SK-N-SH treated with all-trans-retinoic acid at 6 μM for 48 hours (cell line): ENCODE results near the gene BMPR1B.
A peak's percentile ranks its signal among the peaks of the same experiment; 100 is the strongest.

ENCODE experiments used
- ATAC-seq: fragments of 200-7000 bp; cut with Tn5 transposase; 3 replicates; pipeline ENCODE4 v1.9.1; 2020; ENCODE audit warnings: mild to moderate bottlenecking, moderate library complexity
- ARNTL ChIP-seq: fragments of 450-650 bp; formaldehyde crosslinking; IDR thresholded peaks from 2 replicates; pipeline ENCODE4 v1.5.0; 2020; ENCODE audit warnings: low read depth, mild to moderate bottlenecking, moderate library complexity, borderline replicate concordance
- BACH2 ChIP-seq: fragments of 250-450 bp; sonication (Bioruptor Pico); IDR thresholded peaks from 2 replicates; pipeline ENCODE4 v1.9.0; 2021; ENCODE audit warnings: mild to moderate bottlenecking, borderline replicate concordance
- CSDC2 ChIP-seq: fragments of 250-450 bp; sonication (Bioruptor Pico); IDR thresholded peaks from 2 replicates; pipeline ENCODE4 v1.5.0; 2020; ENCODE audit warnings: mild to moderate bottlenecking, moderate library complexity
- ESRRG ChIP-seq: fragments of 250-450 bp; sonication (Bioruptor Pico); IDR thresholded peaks from 2 replicates; pipeline ENCODE4 v1.6.1; 2021; ENCODE audit warnings: mild to moderate bottlenecking
- GLIS3 ChIP-seq: fragments of 250-450 bp; sonication (Bioruptor Pico); IDR thresholded peaks from 2 replicates; pipeline ENCODE4 v1.5.0; 2020; ENCODE audit warnings: mild to moderate bottlenecking, moderate library complexity
- ISL1 ChIP-seq: fragments of 250-450 bp; sonication (Bioruptor Pico); IDR thresholded peaks from 2 replicates; pipeline ENCODE4 v2.1.2; 2022; ENCODE audit warnings: mild to moderate bottlenecking, moderate library complexity
- OSR1 ChIP-seq: fragments of 250-450 bp; sonication (Bioruptor Pico); IDR thresholded peaks from 2 replicates; pipeline ENCODE4 v1.8.0; 2022; ENCODE audit warnings: moderate library complexity, mild to moderate bottlenecking, inconsistent platforms
- PPARA ChIP-seq: fragments of 250-450 bp; sonication (Bioruptor Pico); IDR thresholded peaks from 2 replicates; pipeline ENCODE4 v1.5.0; 2020; ENCODE audit warnings: mild to moderate bottlenecking, borderline replicate concordance
- RARB ChIP-seq: fragments of 250-450 bp; sonication (Bioruptor Pico); IDR thresholded peaks from 2 replicates; pipeline ENCODE4 v1.8.0; 2021; ENCODE audit warnings: mild to moderate bottlenecking, moderate library complexity
- SNAI2 ChIP-seq: fragments of 250-450 bp; sonication (Bioruptor Pico); IDR thresholded peaks from 2 replicates; pipeline ENCODE4 v1.5.0; 2020; ENCODE audit warnings: mild to moderate bottlenecking, moderate library complexity
- TCF4 ChIP-seq: fragments of 250-450 bp; sonication (Bioruptor Pico); IDR thresholded peaks from 2 replicates; pipeline ENCODE4 v1.8.0; 2021; ENCODE audit warnings: mild to moderate bottlenecking, moderate library complexity, borderline replicate concordance
- TOX ChIP-seq: fragments of 250-450 bp; sonication (Bioruptor Pico); IDR thresholded peaks from 2 replicates; pipeline ENCODE4 v1.8.0; 2021; ENCODE audit warnings: mild to moderate bottlenecking, moderate library complexity, borderline replicate concordance
- ZC3H10 ChIP-seq: fragments of 250-450 bp; sonication (Bioruptor Pico); IDR thresholded peaks from 2 replicates; pipeline ENCODE4 v1.5.1; 2021; ENCODE audit warnings: mild to moderate bottlenecking, moderate library complexity
- ZFP3 ChIP-seq: fragments of 250-450 bp; sonication (Bioruptor Pico); IDR thresholded peaks from 2 replicates; pipeline ENCODE4 v1.5.0; 2020; ENCODE audit warnings: mild to moderate bottlenecking, moderate library complexity
- ZFP30 ChIP-seq: fragments of 450-650 bp; formaldehyde crosslinking; IDR thresholded peaks from 2 replicates; pipeline ENCODE4 v1.5.0; 2022; ENCODE audit warnings: mild to moderate bottlenecking, moderate library complexity
- ZNF565 ChIP-seq: fragments of 450-650 bp; formaldehyde crosslinking; conservative IDR thresholded peaks from 2 replicates; pipeline ENCODE4 v1.5.0; 2020; ENCODE audit warnings: low read depth, mild to moderate bottlenecking, moderate library complexity
- ZNF70 ChIP-seq: fragments of 450-650 bp; formaldehyde crosslinking; IDR thresholded peaks from 2 replicates; pipeline ENCODE4 v1.5.0; 2020; ENCODE audit warnings: mild to moderate bottlenecking, moderate library complexity
- ZNF8 ChIP-seq: fragments of 450-650 bp; formaldehyde crosslinking; IDR thresholded peaks from 2 replicates; pipeline ENCODE4 v1.5.0; 2020; ENCODE audit warnings: mild to moderate bottlenecking, moderate library complexity
- TF ChIP-seq, protein P1 (sequence below): fragments of 250-450 bp; sonication (Bioruptor Pico); IDR thresholded peaks from 2 replicates; pipeline ENCODE4 v1.8.0; 2021; ENCODE audit warnings: low read depth, mild to moderate bottlenecking, moderate library complexity, borderline replicate concordance
- TF ChIP-seq, protein P2 (sequence below): fragments of 250-450 bp; sonication (Bioruptor Pico); IDR thresholded peaks from 2 replicates; pipeline ENCODE4 v1.5.1; 2021; ENCODE audit warnings: mild to moderate bottlenecking, moderate library complexity
- TF ChIP-seq, protein P3 (sequence below): fragments of 250-450 bp; sonication (Bioruptor Pico); IDR thresholded peaks from 2 replicates; pipeline ENCODE4 v1.8.0; 2020; ENCODE audit warnings: mild to moderate bottlenecking, moderate library complexity, borderline replicate concordance

Gene BMPR1B

DNA sequence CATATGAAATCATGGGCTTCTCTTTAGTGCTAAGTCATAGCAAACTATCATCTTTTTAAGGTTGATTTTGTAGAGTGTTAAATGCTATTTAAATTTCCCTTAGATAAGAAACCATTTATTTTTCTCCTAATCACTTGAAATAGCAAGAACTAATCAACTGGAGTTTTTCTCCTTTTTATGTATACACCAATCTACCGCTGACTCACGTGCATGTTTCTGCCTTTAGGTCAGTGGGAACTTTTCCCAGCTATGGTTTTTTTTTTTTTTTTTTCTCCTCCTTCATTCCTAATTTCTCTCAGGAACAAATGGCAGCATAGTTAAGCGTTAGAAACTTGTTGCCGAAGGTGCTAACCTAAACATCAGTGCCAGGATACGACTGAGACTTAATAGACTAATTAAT, 176.4 kb downstream of the BMPR1B start:
- ATAC-seq, result peak; percentile 60
- TF ChIP-seq OSR1, result no peak
- TF ChIP-seq BACH2 (CRISPR knock-in tag), result no peak
- TF ChIP-seq, protein P1, sequence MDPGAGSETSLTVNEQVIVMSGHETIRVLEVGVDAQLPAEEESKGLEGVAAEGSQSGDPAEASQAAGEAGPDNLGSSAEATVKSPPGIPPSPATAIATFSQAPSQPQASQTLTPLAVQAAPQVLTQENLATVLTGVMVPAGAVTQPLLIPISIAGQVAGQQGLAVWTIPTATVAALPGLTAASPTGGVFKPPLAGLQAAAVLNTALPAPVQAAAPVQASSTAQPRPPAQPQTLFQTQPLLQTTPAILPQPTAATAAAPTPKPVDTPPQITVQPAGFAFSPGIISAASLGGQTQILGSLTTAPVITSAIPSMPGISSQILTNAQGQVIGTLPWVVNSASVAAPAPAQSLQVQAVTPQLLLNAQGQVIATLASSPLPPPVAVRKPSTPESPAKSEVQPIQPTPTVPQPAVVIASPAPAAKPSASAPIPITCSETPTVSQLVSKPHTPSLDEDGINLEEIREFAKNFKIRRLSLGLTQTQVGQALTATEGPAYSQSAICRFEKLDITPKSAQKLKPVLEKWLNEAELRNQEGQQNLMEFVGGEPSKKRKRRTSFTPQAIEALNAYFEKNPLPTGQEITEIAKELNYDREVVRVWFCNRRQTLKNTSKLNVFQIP, result no peak
- no peak for TF ChIP-seq ZFP30 (CRISPR knock-in tag)
- TF ChIP-seq, protein P2, sequence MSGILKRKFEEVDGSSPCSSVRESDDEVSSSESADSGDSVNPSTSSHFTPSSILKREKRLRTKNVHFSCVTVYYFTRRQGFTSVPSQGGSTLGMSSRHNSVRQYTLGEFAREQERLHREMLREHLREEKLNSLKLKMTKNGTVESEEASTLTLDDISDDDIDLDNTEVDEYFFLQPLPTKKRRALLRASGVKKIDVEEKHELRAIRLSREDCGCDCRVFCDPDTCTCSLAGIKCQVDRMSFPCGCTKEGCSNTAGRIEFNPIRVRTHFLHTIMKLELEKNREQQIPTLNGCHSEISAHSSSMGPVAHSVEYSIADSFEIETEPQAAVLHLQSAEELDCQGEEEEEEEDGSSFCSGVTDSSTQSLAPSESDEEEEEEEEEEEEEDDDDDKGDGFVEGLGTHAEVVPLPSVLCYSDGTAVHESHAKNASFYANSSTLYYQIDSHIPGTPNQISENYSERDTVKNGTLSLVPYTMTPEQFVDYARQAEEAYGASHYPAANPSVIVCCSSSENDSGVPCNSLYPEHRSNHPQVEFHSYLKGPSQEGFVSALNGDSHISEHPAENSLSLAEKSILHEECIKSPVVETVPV (CRISPR knock-in tag), result no peak
- TF ChIP-seq, protein P3, sequence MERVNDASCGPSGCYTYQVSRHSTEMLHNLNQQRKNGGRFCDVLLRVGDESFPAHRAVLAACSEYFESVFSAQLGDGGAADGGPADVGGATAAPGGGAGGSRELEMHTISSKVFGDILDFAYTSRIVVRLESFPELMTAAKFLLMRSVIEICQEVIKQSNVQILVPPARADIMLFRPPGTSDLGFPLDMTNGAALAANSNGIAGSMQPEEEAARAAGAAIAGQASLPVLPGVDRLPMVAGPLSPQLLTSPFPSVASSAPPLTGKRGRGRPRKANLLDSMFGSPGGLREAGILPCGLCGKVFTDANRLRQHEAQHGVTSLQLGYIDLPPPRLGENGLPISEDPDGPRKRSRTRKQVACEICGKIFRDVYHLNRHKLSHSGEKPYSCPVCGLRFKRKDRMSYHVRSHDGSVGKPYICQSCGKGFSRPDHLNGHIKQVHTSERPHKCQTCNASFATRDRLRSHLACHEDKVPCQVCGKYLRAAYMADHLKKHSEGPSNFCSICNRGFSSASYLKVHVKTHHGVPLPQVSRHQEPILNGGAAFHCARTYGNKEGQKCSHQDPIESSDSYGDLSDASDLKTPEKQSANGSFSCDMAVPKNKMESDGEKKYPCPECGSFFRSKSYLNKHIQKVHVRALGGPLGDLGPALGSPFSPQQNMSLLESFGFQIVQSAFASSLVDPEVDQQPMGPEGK (CRISPR knock-in tag), result no peak
- no peak for TF ChIP-seq RARB (CRISPR knock-in tag)
- no peak for TF ChIP-seq ZNF565 (CRISPR knock-in tag)
- no peak for TF ChIP-seq ZNF70 (CRISPR knock-in tag)
- no peak for TF ChIP-seq ZFP3

DNA sequence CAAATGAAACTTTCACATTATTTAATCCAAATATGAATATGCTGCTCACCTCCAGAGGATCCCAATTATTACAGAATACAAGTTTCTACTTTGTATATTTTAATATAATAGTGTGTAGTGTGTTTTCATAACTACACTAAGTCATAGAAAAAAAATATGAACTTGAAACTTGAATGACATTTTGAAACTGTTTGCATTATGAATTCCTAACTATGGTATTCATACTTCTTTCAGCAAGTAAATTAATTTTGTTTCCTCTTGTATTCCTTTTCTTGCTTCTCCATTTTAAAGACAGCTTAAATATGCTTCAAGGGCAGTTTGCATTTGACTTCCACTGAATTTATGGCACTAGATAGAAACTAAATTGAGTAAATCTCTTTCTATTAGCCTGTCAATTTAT, 177.1 kb downstream of the BMPR1B start:
- TF ChIP-seq RARB (CRISPR knock-in tag), result no peak
- no peak for TF ChIP-seq ZC3H10 (CRISPR knock-in tag)
- TF ChIP-seq, protein P1, result no peak
- TF ChIP-seq GLIS3 (CRISPR knock-in tag), result no peak
- no peak for TF ChIP-seq ZFP30 (CRISPR knock-in tag)
- no peak for TF ChIP-seq ARNTL
- TF ChIP-seq OSR1, result no peak
- TF ChIP-seq ZNF8 (CRISPR knock-in tag), result no peak
- TF ChIP-seq SNAI2 (CRISPR knock-in tag), result no peak
- no peak for TF ChIP-seq ISL1 (CRISPR knock-in tag)
- ATAC-seq, result peak; percentile 32; the same call in 2 of the 3 replicates

DNA sequence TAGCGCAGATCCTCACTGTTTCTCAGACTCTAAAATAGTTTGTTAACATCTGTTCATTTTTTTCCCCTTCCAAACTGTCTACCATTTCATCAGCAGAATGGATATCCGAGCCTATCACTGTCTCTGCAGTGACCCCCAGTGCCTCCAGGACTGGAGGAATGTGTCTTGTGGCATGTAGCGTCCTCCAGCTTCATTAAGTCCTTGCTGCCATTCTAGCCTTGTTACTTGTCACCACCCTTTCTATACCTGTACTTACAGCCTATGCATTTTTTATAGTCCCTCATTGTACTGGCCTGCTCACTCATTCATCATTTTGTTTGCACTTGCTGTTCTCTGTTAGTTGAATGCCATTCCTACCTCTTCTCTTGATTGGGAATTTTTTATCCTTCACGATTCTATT, 179.1 kb downstream of the BMPR1B start:
- ATAC-seq, result no peak

More for the DNA sequence above, 179.1 kb downstream of the BMPR1B start:
- TF ChIP-seq, protein P2 (CRISPR knock-in tag), result no peak
- TF ChIP-seq BACH2 (CRISPR knock-in tag) (no peak), GLIS3 (CRISPR knock-in tag) (no peak), CSDC2 (CRISPR knock-in tag) (no peak), ISL1 (CRISPR knock-in tag) (no peak), ZNF70 (CRISPR knock-in tag) (no peak), RARB (CRISPR knock-in tag) (no peak), SNAI2 (CRISPR knock-in tag) (no peak), PPARA (CRISPR knock-in tag) (no peak), ZC3H10 (CRISPR knock-in tag) (no peak), TCF4 (CRISPR knock-in tag) (no peak), ZFP3 (no peak), ARNTL (no peak), ESRRG (CRISPR knock-in tag) (no peak), TOX (CRISPR knock-in tag) (no peak), ZFP30 (CRISPR knock-in tag) (no peak)
- TF ChIP-seq, protein P3 (CRISPR knock-in tag), result no peak
- TF ChIP-seq, protein P1, result no peak
